GM21529 (cell line): ENCODE measurements around the gene KCNQ5.

Experiments used
- ATAC-seq: cut with Tn5 transposase; IDR thresholded peaks from one replicate; pipeline ENCODE4 v1.9.1; 2021; ENCODE audit not compliant: unreplicated experiment

KCNQ5 gene

DNA sequence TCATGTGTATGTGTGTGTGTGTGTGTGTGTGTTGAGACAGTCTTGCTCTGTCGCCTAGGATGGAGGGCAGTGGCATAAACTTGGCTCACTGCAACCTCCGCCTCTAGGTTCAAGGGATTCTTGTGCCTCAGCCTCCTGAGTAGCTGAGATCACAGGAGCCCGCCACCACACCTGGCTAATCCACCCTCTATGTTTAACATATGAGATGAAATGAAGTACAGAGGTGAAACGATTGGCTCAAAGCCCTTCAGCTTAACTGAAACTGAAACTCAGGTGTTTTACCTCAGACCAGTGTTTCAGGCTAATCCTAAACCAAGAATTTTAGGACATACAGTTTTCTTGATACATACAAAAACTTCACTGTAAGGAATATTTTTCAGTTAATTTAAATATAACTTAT is 167.3 kb downstream of the KCNQ5 start:
- ATAC-seq, result no peak

DNA sequence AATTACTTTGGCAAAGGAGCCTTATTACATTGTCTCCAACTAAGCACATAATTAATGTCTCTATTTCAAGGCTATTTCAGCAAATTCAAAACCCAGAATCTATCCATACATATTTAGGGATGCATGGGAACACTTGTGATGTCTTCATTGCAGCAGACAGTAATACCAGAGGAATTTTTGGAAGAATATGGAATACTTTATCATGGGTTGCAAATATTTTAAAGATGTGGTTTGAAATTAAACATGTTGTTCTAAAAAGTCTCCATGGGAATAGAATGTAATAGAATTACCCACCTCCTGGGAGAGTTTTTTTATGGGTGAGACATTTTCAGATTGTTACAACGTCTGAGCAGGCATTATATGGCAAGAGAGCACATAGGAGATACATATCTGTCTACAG is 170.8 kb downstream of the KCNQ5 start:
- ATAC-seq, result no peak

- no peak for ATAC-seq
These were observed 172.0 kb downstream of the KCNQ5 start for GRCh38 chr6:72793641-72794395.

DNA sequence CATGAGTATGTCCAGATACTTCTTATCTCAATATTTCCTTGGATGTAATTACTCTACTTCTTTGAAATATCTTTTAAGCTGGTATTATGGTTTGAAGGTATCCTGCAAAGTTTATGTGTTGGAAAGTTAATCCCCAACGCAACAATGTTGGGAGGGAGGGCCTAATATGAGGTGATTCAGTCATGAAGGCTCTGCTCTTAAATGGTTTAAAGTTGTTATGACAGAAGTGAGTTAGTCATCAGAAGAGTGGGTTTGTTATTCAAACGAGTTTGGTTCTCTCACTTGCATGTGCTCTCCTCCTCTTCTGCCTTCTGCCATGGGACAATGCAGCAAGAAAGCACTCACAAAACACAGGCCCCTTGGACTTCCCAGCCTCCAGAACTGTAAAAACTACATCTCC is 176.3 kb downstream of the KCNQ5 start:
- ATAC-seq, result no peak

GRCh38 chr6:72809746-72810379 is 188.0 kb downstream of the KCNQ5 start:
- ATAC-seq, result no peak

GRCh38 chr6:72810571-72811280 is 188.9 kb downstream of the KCNQ5 start:
- ATAC-seq, result no peak

DNA sequence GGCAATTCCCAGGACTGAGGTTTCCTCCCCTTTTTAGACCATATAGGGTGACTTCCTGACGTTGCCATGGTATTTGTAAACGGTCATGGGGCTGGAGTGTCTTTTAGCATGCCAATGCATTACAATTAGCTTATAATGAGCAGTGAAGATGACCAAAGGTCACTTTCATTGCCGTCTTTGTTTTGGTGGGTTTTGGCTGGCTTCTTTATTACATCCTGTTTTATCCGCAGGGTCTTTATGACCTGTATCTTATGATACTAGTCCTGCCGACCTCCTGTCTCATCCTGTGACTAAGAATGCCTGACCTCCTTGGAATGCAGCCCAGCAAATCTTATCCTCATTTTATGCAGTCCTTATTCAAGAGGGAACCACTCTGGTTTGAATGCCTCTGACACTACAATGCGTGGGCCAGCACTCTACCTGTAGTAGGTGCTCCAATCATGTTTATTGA is 190.1 kb downstream of the KCNQ5 start:
- no peak for ATAC-seq

GRCh38 chr6:72813807-72814596 is 192.1 kb downstream of the KCNQ5 start:
- ATAC-seq, result no peak

- no peak for ATAC-seq
These were observed 194.2 kb downstream of the KCNQ5 start for GRCh38 chr6:72816022-72816421.

- no peak for ATAC-seq
These were observed 195.3 kb downstream of the KCNQ5 start for GRCh38 chr6:72817208-72817607.

GRCh38 chr6:72819609-72820008 is 197.7 kb downstream of the KCNQ5 start:
- ATAC-seq, result no peak

- no peak for ATAC-seq
These were observed 198.3 kb downstream of the KCNQ5 start for GRCh38 chr6:72820153-72820552.

DNA sequence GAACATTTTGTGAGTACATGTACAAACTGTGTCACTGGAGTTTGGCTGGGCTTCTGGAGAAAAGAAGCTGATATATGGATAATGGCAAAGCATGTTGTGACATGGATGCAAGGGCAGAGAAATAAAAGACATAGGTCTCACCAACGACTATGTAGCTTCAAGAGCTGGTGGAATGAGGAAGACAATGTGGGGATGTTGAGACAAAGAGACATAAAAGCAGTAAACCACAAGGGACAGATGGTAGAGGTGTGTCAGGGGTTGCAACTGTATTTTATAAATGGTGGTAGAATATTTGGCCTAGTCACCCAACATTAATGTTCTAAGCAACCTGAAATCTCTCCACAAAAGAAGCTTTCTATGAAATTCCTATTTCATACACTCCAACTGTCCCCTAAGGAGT is 199.0 kb downstream of the KCNQ5 start:
- ATAC-seq, result no peak

GRCh38 chr6:72822023-72822422 is 200.2 kb downstream of the KCNQ5 start:
- ATAC-seq, result no peak

DNA sequence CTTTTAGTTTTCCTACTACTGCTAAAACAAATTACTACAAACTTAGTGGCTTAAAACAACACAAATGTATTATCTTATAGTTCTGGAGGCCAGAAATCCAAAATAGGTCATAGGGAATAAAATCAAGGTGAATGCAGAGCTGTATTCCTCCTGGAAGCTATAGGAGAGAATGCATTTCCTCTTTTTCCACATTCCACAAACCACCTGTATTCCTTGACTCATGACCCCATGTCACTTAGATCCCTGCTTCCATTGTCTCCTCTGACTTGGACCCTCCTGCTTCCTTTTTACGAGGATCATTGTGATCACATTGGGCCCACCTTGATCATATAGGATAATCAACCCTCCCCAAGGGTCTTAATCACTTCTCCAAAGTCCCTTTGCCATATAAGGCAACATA is 200.8 kb downstream of the KCNQ5 start:
- no peak for ATAC-seq

DNA sequence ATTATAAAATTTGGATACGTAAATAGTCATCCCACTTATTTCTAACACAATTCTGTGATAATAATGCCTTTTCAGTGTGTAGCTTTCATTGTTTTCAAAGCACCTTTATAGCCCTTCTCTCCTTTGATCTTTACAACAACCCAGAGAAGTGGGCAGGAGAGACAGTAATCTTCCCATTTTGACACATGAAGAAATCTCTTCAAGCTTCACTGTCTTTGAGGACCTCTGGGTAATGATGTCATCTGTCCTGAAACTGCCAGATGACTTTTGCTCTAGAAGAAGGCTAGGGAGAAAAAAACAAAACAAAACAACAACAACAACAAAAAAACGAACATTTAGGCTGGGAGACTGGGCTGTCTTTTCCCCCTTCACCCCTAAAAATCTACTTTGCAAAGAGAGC is 203.0 kb downstream of the KCNQ5 start:
- peak; percentile 83 for ATAC-seq

DNA sequence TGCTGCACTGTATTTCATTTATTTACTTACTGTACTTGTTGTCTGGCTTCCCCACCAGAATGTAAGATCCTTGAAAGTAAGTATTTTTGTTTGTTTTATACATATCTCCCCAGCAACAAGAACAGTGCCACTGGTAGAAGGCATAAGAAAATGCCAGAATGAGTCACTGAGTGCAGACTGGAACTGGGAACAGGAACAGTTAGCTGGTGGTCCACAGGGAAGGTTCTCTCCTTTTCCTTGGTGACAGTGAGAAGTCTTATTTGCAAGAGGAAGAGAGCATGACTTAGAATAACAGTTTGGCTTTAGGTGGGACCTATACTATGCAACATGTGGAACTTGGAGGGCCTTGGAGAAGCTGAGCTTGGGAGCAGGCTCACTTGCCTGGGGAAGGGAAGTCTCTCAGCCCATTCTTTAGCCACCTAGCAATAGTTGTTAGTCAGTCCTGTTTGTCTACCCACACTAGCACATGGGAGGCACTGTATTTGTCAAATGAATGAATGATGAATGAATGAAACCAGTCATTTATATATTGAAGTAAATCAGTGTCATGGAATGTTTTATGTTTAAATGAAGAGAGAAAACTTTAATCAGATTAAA is 203.5 kb downstream of the KCNQ5 start:
- peak; percentile 51 for ATAC-seq

DNA sequence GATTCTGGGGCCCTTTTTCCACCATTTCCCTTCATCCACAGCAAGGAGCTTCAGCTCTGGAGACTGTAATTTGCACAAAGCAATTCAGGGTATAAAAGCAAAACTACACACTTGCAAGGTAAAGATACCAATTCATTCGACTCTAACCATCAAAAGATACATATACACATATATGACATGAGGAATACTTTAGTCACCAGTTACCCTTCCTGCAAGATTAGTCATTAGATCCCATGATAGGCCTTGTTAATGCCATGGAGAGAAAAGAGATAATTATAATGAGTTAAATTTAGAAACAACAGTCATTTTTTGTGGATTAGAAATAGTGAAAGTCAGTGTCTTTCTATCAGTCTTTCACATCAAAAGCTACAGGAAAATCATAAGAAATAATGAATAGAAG is 204.2 kb downstream of the KCNQ5 start:
- no peak for ATAC-seq

- no peak for ATAC-seq
These were observed 205.0 kb downstream of the KCNQ5 start for GRCh38 chr6:72826744-72827438.

- no peak for ATAC-seq
These were observed 207.0 kb downstream of the KCNQ5 start for GRCh38 chr6:72828904-72829303.
